SK-N-MC (cell line): Measurements from ENCODE around the gene GSS.

ENCODE experiments used
- EZH2 ChIP-seq: fragments of 200-600 bp; sonication (generic); IDR thresholded peaks from one replicate; pipeline ENCODE4 v1.6.1; 2017; ENCODE audit warnings: antibody characterized with exemption
- POLR2AphosphoS5 ChIP-seq: IDR thresholded peaks from 2 replicates; pipeline ENCODE4 v1.6.1; 2012; ENCODE audit warnings: mild to moderate bottlenecking, low read depth, low read length, borderline replicate concordance

DNA sequence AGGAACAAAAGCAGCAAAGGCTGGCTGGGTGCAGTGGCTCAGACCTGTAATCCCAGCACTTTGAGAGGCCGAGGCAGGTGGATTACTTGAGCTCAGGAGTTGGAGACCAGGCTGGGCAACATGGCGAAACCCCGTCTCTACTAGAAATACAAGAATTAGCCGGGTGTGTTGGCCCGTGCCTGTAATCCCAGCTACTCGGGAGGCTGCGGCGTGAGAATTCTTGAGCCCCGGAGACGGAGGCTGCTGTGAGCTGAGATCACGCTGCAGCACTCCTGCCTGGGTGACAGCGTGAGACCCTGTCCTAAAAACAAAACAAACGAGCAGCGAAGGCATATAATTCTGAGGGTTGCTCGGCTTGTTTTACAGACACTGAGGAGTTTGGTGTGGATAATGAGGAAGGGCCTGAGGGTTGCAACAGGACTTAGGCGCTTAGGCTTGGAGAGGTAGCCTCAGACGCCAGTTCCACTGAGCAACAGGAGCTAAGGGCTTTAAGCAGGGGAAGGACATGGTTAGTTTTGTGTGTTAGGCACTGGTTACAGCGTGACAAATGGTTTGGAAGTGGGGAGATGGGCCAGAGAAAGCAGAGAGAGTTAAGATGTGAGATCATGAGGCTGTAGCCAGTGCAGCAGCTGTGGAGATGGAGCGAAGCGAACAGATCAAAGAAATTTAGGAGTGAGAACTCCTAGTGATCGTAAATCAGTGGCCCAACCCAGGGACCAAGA, 1.3 kb upstream of the GSS start:
- no peak for TF ChIP-seq EZH2
- TF ChIP-seq POLR2AphosphoS5: no peak
